IPS-NIHi7 (cell line): ENCODE measurements around the gene AMH.

Experiments used
- DNase-seq: peaks from one replicate; pipeline ENCODE4 v3.0.0; 2012; ENCODE audit warnings: mixed read lengths; ENCODE audit errors: extremely low spot score

AMH gene

DNA sequence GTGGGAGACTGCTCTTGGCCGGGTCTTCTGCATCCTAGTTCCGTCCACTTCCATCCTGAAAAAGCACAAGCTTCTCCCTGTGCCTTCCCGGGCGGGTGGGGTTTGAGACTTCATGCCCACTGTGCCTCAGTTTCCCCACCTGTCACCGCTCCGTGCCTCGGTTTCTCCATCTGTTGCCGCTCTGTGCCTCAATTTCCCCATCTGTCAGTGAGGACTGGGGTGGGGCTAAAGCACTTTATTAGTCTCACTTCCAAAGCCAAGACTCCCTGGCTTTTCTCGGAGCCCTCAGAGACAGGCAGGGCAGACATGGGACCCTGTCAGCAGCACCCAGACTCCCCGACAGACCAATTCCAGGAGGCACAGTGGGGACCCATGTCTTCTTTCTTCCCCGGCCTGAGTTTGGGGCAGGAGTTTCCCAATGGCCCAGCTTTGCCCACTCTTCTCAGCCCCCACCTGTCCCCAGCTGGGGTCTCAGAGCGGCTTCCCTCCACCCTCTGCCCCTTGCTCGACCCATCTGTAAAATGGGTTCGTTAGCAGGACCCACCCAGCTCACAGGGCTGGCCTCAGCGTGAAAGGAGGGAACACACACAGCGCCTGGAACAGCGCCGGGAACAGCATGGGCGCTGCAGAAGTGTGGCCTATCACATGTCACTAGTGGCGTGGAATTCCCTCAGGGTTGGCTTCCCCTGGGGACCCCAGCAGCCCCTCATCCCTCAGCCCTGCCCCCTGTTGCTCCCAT is 37.4 kb downstream of the AMH start:
- DNase-seq: no peak

DNA sequence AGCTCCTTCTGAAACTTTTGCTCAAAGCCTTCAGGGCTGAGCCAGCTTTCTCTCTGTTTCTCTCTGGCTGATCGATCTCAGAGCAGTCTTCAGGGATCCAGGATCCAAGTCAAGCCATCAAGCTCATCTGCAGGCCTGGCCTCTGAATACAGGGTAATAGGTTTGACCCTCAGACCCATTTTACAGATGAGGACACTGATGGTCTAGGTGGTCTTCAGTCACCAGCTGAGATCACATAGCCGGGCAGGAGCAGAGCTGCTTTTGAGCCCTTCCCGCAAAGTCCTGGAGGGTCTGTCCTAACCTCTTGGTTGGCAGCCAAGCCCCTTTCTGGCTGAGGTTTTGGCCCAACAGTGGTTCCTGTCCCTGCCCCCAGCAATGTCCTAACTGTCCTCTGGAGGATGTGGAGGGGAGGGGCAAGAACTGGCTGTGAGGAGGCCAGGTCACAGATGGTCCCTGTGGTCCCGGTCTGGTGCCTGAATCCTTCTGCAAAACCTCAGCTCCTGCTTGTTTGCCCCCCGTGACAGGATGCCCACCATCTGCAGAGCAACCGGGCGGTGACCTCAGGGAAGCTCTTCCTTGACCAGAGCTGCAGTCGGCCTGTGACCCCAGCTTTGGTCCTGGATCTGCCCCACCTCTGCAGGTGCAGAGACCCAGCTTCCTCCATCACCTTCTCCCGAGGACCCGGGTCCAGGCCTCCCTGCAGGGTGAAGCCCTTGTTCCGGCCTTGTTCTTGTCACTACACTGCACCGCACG is 38.6 kb downstream of the AMH start:
- no peak for DNase-seq

DNA sequence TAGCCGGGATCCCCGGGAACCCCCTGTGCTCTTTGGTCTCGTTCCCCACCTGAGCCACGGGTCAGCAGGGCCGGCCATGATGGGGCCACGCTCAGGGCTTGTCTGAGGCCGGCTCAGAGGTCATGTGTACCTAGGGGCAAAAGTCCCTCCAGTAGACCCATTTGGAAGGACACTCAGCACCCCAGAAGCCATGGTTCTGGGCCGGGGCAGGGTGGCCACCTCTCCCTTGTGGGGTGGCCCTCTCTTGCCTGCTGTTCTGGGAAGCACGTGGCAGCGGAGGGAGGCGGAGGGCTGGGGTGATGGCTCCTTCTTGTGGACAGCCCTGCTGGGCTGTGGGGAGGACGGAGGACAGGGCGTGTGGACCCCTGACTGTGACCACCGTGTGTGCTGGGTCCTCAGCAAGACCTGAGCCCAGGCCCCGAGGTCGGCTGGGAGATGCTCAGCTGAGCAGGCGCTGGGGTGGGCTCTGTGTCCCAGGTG is 39.3 kb downstream of the AMH start:
- no peak for DNase-seq

DNA sequence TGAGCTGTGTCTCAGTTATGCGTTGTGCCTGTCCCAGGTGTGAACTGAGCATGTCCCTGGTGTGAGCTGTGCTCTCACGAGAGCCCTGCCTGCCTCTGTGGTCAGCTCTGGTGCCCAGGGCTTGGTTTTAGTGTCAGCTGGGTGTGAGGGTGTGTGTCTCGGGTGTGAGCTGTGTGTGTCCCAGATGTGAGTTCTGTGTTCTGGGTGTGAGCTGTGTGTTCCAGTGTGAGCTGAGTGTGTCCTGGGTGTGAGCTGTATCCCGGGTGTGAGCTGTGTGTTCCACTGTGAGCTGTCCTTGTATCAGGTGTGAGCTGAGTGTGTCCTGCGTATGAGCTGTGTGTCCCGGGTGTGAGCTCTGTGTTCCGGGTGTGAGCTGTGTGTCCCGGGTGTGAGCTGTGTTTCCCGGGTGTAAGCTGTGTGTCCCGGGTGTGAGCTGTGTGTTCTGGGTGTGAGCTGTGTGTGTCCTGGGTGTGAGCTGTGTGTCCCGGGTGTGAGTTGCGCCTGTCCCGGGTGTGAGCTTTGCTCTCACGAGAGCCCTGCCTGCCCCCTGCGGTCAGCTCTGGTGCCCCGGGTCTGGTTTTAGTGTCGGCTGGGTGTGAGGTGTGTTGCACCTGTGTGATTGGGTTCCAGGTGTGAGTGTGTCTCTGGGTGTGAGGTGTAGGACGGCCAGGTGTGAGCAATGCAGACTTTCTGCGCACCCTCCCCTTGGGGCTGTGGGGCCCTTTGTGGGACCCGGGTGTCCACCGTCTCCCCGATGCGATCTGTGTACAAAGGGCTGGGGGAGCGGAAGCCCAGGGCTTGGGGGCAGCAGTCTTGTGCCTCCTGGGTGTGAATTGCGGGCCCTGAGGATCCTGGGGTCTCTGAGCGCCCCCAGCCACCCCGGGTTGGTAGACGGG is 39.9 kb downstream of the AMH start:
- no peak for DNase-seq

DNA sequence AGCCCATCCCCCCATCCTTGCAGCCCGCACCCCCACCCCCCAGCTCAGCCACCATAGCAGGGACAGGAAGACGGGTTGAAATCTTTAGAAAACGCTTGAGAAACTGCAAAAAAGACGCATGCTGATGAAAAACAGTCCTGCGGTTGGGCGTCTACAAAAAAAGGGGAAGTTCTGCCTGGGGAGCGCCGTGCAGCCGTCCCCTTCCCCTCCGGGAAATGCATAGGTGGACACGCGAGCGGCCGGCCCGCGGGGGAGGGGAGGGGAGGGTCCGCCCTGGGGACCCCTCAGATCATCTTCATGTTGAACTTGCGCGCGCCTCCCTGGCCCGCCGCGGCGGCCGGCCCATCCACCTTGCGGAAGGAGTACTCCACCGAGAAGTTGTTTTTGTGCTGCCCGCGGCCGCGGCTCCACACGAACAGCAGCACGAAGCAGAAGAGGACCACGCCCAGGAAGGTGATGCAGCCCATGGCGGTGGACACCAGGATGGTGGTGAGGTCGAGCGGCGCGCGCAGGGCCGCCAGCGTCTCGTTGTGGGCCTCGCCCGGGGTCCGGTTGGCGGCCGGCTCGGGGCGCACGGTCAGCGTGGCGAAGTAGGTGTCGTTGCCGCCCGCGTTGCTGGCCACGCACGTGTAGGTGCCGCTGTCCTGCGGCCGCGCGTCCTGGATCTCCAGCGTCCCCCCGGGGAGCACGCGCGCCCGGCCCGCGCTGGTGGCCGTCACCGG is 40.8 kb downstream of the AMH start:
- no peak for DNase-seq

DNA sequence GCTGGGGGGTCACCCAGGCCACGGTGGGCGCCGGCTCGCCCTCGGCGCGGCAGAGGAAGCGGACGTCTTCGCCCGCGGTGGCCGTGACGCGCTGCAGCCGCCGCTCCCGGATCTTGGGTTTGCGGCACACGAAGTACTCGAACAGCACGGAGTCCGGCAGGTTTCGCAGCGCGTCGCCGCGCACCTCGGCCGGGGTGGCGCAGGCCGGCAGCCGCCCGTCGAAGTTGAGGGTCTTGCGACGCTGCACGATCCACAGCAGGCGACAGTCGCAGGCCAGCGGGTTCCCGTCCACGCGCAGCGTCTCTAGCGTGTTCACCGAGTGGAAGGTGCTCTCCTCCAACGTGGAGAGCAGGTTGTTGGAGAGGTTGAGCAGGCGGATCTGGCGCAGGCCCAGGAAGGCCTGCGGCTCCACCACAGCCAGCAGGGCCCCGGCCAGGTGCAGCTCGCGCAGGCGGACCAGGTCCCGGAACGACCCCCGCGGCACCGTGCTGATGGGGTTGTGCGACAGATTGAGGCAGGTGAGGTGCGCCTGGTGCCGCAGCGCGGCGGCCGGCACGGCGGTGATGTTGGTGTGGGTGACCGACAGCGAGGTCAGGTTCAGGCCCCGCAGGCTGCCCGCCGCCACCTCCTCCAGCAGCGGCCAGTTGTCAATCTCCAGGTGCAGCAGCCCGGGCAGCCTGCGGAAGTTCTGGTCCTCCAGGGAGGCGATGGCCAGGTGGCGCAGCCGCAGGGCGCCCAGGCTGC is 41.5 kb downstream of the AMH start:
- DNase-seq: no peak

DNA sequence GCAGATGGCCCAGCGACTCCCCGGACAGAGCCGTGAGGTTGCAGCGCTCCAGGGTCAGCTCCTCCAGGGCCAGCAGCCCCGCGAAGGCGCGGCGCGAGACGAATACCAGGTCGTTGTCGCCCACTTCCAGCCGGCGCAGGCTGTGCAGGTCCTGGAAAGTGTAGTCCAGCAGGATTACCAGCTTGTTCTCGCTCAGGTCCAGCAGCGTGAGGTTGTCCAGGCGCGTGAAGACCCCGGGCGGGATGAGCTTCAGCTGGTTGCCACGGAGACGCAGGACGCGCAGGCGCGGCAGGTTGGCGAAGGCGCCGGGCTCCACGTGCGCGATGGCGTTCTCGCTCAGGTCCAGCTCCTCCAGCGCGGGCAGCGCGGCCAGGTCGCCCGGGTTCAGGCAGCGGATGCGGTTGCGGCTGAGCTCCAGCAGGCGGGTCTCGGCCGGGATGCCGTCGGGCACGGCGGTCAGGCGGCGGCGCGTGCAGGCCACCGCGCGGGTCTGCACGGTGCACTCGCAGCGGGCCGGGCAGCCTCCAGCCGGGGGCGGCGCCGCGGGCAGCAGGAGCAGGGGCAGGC is 42.1 kb downstream of the AMH start:
- peak; percentile 69 for DNase-seq

DNA sequence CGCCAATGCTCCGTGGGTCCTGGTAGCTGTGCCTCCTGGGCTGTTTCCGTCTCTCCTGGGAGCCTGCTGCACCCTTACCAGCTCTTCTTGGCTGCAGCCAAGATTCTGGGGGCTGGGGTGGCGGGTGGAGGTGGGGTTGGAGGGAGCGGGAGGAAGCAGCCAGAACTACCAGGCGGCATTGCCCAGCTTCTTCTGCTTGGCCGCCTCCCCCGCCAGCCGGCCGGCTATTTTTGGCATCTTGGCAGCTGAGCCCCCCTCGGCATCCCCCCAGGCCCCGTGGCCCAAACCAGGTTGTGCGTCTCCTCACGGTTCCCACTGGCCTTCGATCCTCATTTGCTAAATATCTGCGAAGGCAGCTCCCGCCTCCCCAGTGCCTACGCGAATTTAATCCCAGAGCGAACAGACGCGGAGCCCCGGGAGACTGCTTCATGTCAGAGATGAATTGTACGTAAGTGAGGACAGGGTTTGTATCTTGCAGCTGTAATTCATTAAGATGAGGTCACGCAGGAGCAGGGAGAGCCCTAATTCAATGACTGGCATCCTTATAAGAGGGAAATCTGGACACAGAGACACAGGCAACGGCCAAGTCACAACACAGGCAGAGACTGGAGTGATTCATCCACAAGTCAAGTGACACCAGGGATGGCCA is 45.7 kb downstream of the AMH start:
- no peak for DNase-seq

DNA sequence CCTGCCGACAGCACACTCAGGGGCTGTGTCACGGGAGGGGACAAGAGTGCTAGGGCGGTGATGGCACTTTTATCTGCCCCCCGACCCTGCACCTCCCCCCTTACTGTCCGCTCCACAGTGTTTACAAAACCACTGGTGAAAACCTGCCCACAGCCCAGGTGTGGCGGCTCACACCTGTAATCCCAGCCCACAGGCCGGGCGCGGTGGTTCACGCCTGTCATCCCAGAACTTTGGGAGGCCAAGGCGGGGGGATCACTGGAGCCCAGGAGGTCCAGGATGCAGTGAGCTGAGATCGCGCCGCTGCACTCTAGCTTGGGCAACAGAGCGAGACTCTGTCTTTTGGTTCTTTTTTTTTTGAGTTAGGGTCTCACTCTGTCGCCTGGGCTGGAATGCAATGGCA is 47.0 kb downstream of the AMH start:
- DNase-seq: no peak

DNA sequence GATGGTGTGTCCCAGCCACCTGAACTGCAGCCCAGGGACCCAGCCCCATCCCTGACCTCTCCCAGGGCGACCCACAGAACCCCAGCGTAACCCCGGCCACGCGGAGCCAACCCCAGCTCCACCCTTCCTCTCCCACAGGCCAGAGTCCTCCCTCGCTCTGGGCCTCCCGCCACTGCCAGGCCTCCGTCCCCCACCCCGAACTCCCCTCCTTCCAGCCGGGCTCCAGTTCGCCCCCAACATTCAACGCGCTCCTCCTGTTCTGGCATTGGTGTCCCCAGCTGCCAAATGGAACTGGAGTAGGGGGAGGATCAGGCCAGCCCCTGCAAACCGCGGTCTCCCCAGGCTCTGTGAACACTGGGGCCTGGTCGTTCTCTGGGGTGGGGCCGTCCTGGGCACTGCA is 51.4 kb downstream of the AMH start:
- no peak for DNase-seq
